Kidney (tissue), 14 donors: Measurements from ENCODE around the gene MPRIP. TPM values are rescaled to one million over a fixed set of nuclear protein-coding genes. Genes with fewer than 3 reads are reported as not detected.

Source experiments
- DNase-seq, 5 donors: peaks; one replicate each; pipeline ENCODE4 v3.0.0-alpha.2; 2013 to 2020
- FAIRE-seq: peaks from 2 replicates; lab custom pipeline; 2012; peaks lifted over from hg19 to GRCh38; lab: Jason Lieb, UNC
- H3K27ac ChIP-seq, 2 donors: one replicate each; pipeline ENCODE4 v1.7.0; 2013; ENCODE audit warnings: low read depth in 2 of 2, low read length in 2 of 2, inconsistent platforms in 1 of 2
- H3K27me3 ChIP-seq: one replicate; pipeline ENCODE4 v1.7.1; 2013; ENCODE audit warnings: low read length, inconsistent platforms; ENCODE audit not compliant: control insufficient read depth, insufficient read depth
- H3K36me3 ChIP-seq, 3 donors: one replicate each; pipeline versions ENCODE4 v1.7.0 to v1.7.1; 2013; ENCODE audit warnings: low read length in 3 of 3, control low read depth in 1 of 3, inconsistent platforms in 1 of 3; ENCODE audit not compliant: insufficient read depth in 3 of 3, control insufficient read depth in 2 of 3
- H3K4me1 ChIP-seq, 3 donors: one replicate each; pipeline versions ENCODE4 v1.7.0 to v1.7.1; 2013; ENCODE audit warnings: low read length in 3 of 3, inconsistent platforms in 1 of 3, low read depth in 1 of 3; ENCODE audit not compliant: control insufficient read depth in 2 of 3, insufficient read depth in 2 of 3
- H3K4me3 ChIP-seq, 3 donors: one replicate each; pipeline versions ENCODE4 v1.7.0 to v1.8.1; 2013; ENCODE audit warnings: low read length in 3 of 3, control low read depth in 1 of 3, inconsistent platforms in 1 of 3
- H3K9ac ChIP-seq, 3 donors: one replicate each; pipeline versions ENCODE4 v1.7.0 to v1.7.1; 2013; ENCODE audit warnings: low read length in 3 of 3, control low read depth in 1 of 3, inconsistent platforms in 1 of 3
- H3K9me3 ChIP-seq, 3 donors: one replicate each; pipeline versions ENCODE4 v1.7.0 to v1.7.1; 2013; ENCODE audit warnings: low read length in 3 of 3, control low read depth in 1 of 3, inconsistent platforms in 1 of 3; ENCODE audit not compliant: control insufficient read depth in 2 of 3, insufficient read depth in 1 of 3
- CTCF ChIP-seq: IDR thresholded peaks from 3 replicates; pipeline ENCODE4 v1.5.1; 2012; ENCODE audit warnings: mild to moderate bottlenecking, moderate library complexity, borderline replicate concordance; ENCODE audit not compliant: insufficient read depth; ENCODE audit errors: extremely low read depth
- intact Hi-C: fragments of 100-400 bp; cut with DNase I; formaldehyde crosslinking; loops from one replicate; pipeline ENCODE4 v1.11.1; 2022
- polyA plus RNA-seq: library from polyadenylated mRNA; stranded (reverse); fragments of 350-450 nt; fragmentation: Illumina TruSeq; extraction: RNeasy Lipid Tissue Mini Kit (QIAGEN cat#74804); gene quantifications from one replicate; pipeline ENCODE4 v1.2.3, GENCODE V29; 2014; ENCODE audit warnings: low read depth, low replicate concordance; ENCODE audit not compliant: insufficient read depth
- total RNA-seq: library from RNA; stranded (reverse); fragmentation: NEBNext Ultra II Directional; extraction: Animal tissue kit (Norgen Biotek cat#: 25700); gene quantifications from one replicate; pipeline ENCODE4 v1.2.1, GENCODE V29; 2021
- donor health status: control.
- donor health status: control.
- donor health status: control.
- donor health status: control.
- donor health status: control.
- donor health status: DM: yes; HTN: yes; CAD: no.
- donor health status: Normal renal cell carcinoma (clear cell type).

The MPRIP gene
- total and polyA plus RNA-seq, 2 donors from 2014 or later: 120 to 250 TPM

- H3K36me3 ChIP-seq: no peaks in the 10 kb centered on the region
- no peaks in the 10 kb centered on the region for H3K9me3 ChIP-seq
- DNase-seq (peak in 2 of 5 donors; percentile 14 to 73), FAIRE-seq (no peak)
- H3K9ac ChIP-seq: no peak overlapping the region
- intact Hi-C loops: no loop called here
- no peak for TF ChIP-seq CTCF
- peaks cover 0 to 40% (median 38%) of the 10 kb centered on the region in 3 donors for H3K4me1 ChIP-seq
- H3K27ac ChIP-seq: peak overlapping the region; percentile 2 to 3
- H3K4me3 ChIP-seq: no peak overlapping the region
- H3K27me3 ChIP-seq: no peaks in the 10 kb centered on the region
These were observed 21.4 kb downstream of the MPRIP start for GRCh38 chr17:17063546-17064122.

- no peak overlapping the region for H3K4me3 ChIP-seq
- peaks cover 0 to 40% (median 38%) of the 10 kb centered on the region in 3 donors for H3K4me1 ChIP-seq
These were observed 22.1 kb downstream of the MPRIP start for GRCh38 chr17:17064322-17064721.

GRCh38 chr17:17066021-17066420 lies 23.8 kb downstream of the MPRIP start:
- no peak for TF ChIP-seq CTCF
- Histone ChIP-seq H3K9me3 (no peaks in the 10 kb centered on the region), H3K4me1 (peaks cover 0 to 33% (median 31%) of the 10 kb centered on the region in 3 donors), H3K27ac (no peak overlapping the region), H3K27me3 (no peaks in the 10 kb centered on the region), H3K4me3 (no peak overlapping the region), H3K9ac (no peak overlapping the region), H3K36me3 (no peaks in the 10 kb centered on the region)
- intact Hi-C loops: no loop called here
- DNase-seq (no peak), FAIRE-seq (no peak)

More at GRCh38 chr17:17064322-17064721, 22.1 kb downstream of the MPRIP start:
- no peak overlapping the region for H3K27ac ChIP-seq
- H3K9ac ChIP-seq: no peak overlapping the region
- DNase-seq: peak in 1 of 5 donors; percentile 1
- H3K27me3 ChIP-seq: no peaks in the 10 kb centered on the region
- no peak for FAIRE-seq
- intact Hi-C loops: no loop called here
- TF ChIP-seq CTCF: no peak
- no peaks in the 10 kb centered on the region for H3K9me3 ChIP-seq
- no peaks in the 10 kb centered on the region for H3K36me3 ChIP-seq
